ENCODE data around the gene CPEB4. TPM values are rescaled to one million over a fixed set of nuclear protein-coding genes. Genes with fewer than 3 reads are reported as not detected.
A peak's percentile ranks its signal among the peaks of the same experiment; 100 is the strongest.

The CPEB4 gene
- total and polyA plus RNA-seq, 10 of the 15 experiments (the other 5 are each of a cell fraction or from before 2014, with no cell fraction given): 6.9 to 33.1 (median 20.4) TPM

- no peak for DNase-seq (ENCODE audit: low read depth, low spot score)
- H3K27me3 ChIP-seq (replicated peaks in 1 of 2; ENCODE audit: control insufficient read depth in 2 of 2, insufficient read depth in 2 of 2, low read length in 1 of 2): no peaks in the 10 kb centered on the region
- no peaks in the 10 kb centered on the region for H3K9me3 ChIP-seq (replicated peaks; ENCODE audit: control insufficient read depth, insufficient read depth, low read length)
- H4K20me1 ChIP-seq (ENCODE audit: control insufficient read depth, insufficient read depth): no peaks in the 10 kb centered on the region
- H3K4me3 ChIP-seq: peak overlapping the region; percentile 71
- H3K36me3 ChIP-seq (ENCODE audit: control insufficient read depth in 2 of 2, insufficient read depth in 2 of 2, low read length in 1 of 2): 0 out of 4 replicates have a peak, but pooled peaks cover 0 to 3% of the 10 kb centered on the region in 2 experiments
- H3K4me2 ChIP-seq (ENCODE audit: control insufficient read depth, insufficient read depth): peak overlapping the region; percentile 66
- ChIA-PET POLR2A (interaction anchor here (0.6 to 16.1 kb wide), 12 partner anchors 8 to 150 kb away, joined by 3 to 240 read pairs (median 8); no protein-coding TSS in a partner anchor), CTCF (interaction anchor here (0.7 to 8.2 kb wide), 11 partner anchors 10 to 213 kb away, joined by 3 to 104 read pairs (median 4); no protein-coding TSS in a partner anchor), SMC1A (ENCODE audit: uncharacterized antibody, unreplicated experiment) (interaction anchor here (1.1 to 17.4 kb wide), 15 partner anchors 7 to 277 kb away, joined by 3 to 361 read pairs (median 7); partner anchors contain the start of gene BOD1), RAD21 (ENCODE audit: unreplicated experiment) (interaction anchor here (0.6 to 17.9 kb wide), 13 partner anchors 9 to 277 kb away, joined by 3 to 395 read pairs (median 7); partner anchors contain the start of gene BOD1)
- H3K79me2 ChIP-seq (ENCODE audit: control insufficient read depth, insufficient read depth, low read length): peaks cover 95% of the 10 kb centered on the region
- in situ Hi-C loops (cut with MboI): no loop called here
- BruUV-seq (replicated peaks): no TSS peak
- intact Hi-C loops (cut with micrococcal nuclease; ENCODE audit: unreplicated experiment): loop anchor here (5.0 kb wide), 1 partner anchor 34 kb away; no protein-coding TSS in a partner anchor
- TF ChIP-seq BHLHE40 (IDR thresholded peaks at IDR 0.05; ENCODE audit: borderline replicate concordance in 1 of 2, low read depth in 2 of 2, low read length in 1 of 2): peak in 1 of 2 experiments; percentile 56; a peak in 1 of 4 replicates
- TF ChIP-seq BCL11A (IDR thresholded peaks at IDR 0.05; ENCODE audit: low read depth, low read length): no peak
- H2AFZ ChIP-seq (ENCODE audit: control insufficient read depth, low read depth, low read length): no peak overlapping the region
- H3K9ac ChIP-seq (ENCODE audit: control insufficient read depth, insufficient read depth, low read length): peak overlapping the region; percentile 68
- peaks cover 3% of the 10 kb centered on the region; the same call in 1 of the 2 replicates for H3K4me1 ChIP-seq (ENCODE audit: control insufficient read depth, insufficient read depth, low read length)
- no peak for ATAC-seq
- peak overlapping the region; percentile 72 for H3K27ac ChIP-seq (ENCODE audit: control insufficient read depth, insufficient read depth)
- WGBS (ENCODE audit: insufficient coverage, insufficient replicate concordance, low lambda C conversion rate, missing lambda C conversion rate): 100% methylated on average over 2 of the region's 2 CpGs
- no peak for FAIRE-seq
Observed at GRCh38 chr5:173893192-173893561, 5.0 kb downstream of the CPEB4 start.

GRCh38 chr5:173895401-173896165, 7.4 kb downstream of the CPEB4 start:
- ChIA-PET SMC1A (ENCODE audit: uncharacterized antibody, unreplicated experiment) (interaction anchor here (0.7 to 17.4 kb wide), 11 partner anchors 5 to 207 kb away, joined by 3 to 361 read pairs (median 11); partner anchors contain the start of gene CPEB4), POLR2A (interaction anchor here (0.7 to 16.1 kb wide), 11 partner anchors 10 to 69 kb away, joined by 3 to 240 read pairs (median 6); no protein-coding TSS in a partner anchor), CTCF (interaction anchor here (0.8 to 5.8 kb wide), 12 partner anchors 8 to 280 kb away, joined by 3 to 40 read pairs (median 6); partner anchors contain the start of gene CPEB4), RAD21 (ENCODE audit: unreplicated experiment) (interaction anchor here (1.0 to 17.9 kb wide), 8 partner anchors 8 to 108 kb away, joined by 3 to 395 read pairs (median 44); partner anchors contain the start of gene CPEB4)
- H3K9ac ChIP-seq (ENCODE audit: control insufficient read depth, insufficient read depth, low read length): peak overlapping the region; percentile 20
- H3K9me3 ChIP-seq (replicated peaks; ENCODE audit: control insufficient read depth, insufficient read depth, low read length): no peaks in the 10 kb centered on the region; the same call in 2 of the 3 replicates
- DNase-seq (ENCODE audit: low read depth, low spot score): no peak
- no peak overlapping the region for H2AFZ ChIP-seq (ENCODE audit: control insufficient read depth, low read depth, low read length)
- ATAC-seq: peak; percentile 1; the same call in 1 of the 3 replicates
- H3K79me2 ChIP-seq (ENCODE audit: control insufficient read depth, insufficient read depth, low read length): peaks cover 93% of the 10 kb centered on the region
- peaks cover 3% of the 10 kb centered on the region; the same call in 1 of the 2 replicates for H3K4me1 ChIP-seq (ENCODE audit: control insufficient read depth, insufficient read depth, low read length)
- in situ Hi-C loops (cut with MboI): no loop called here
- peak; percentile 62 for FAIRE-seq
- no peaks in the 10 kb centered on the region for H3K27me3 ChIP-seq (replicated peaks in 1 of 2; ENCODE audit: control insufficient read depth in 2 of 2, insufficient read depth in 2 of 2, low read length in 1 of 2)
- WGBS (ENCODE audit: insufficient coverage, insufficient replicate concordance, low lambda C conversion rate, missing lambda C conversion rate): 86% methylated on average over 5 of the region's 5 CpGs
- no peaks in the 10 kb centered on the region for H4K20me1 ChIP-seq (ENCODE audit: control insufficient read depth, insufficient read depth)
- peak overlapping the region; percentile 70 for H3K4me2 ChIP-seq (ENCODE audit: control insufficient read depth, insufficient read depth)
- intact Hi-C loops (cut with micrococcal nuclease; ENCODE audit: unreplicated experiment): loop anchor here (2.0 kb wide), 2 partner anchors 21 to 109 kb away; no protein-coding TSS in a partner anchor
- no TSS peak for BruUV-seq (replicated peaks)
- H3K36me3 ChIP-seq (ENCODE audit: control insufficient read depth in 2 of 2, insufficient read depth in 2 of 2, low read length in 1 of 2): peaks cover 0 to 5% of the 10 kb centered on the region in 2 experiments; a peak in 1 of 4 replicates
- peak overlapping the region; percentile 65 for H3K27ac ChIP-seq (ENCODE audit: control insufficient read depth, insufficient read depth)
- peak overlapping the region; percentile 54 for H3K4me3 ChIP-seq
- TF ChIP-seq RBBP5 (conservative IDR thresholded peaks at IDR 0.05): no peak
- no peak for TF ChIP-seq ELK1 (IDR thresholded peaks at IDR 0.05; ENCODE audit: low read depth, low read length)
- TF ChIP-seq PML (IDR thresholded peaks at IDR 0.05; ENCODE audit: low read length): no peak
- no peak for TF ChIP-seq POLR2AphosphoS5 (IDR thresholded peaks at IDR 0.05; ENCODE audit: low read length)
- no peak for TF ChIP-seq RELA (IDR thresholded peaks at IDR 0.05; ENCODE audit: borderline replicate concordance, partially characterized antibody)
- no peak for TF ChIP-seq GABPA (IDR thresholded peaks at IDR 0.05; ENCODE audit: low read depth)
- no peak for TF ChIP-seq SRF (IDR thresholded peaks at IDR 0.05; ENCODE audit: low read depth in 2 of 2, low read length in 2 of 2)
- no peak for TF ChIP-seq CBX3 (IDR thresholded peaks at IDR 0.05; ENCODE audit: borderline replicate concordance, low read depth)
